HTR-8/SVneo (cell line): ENCODE results near the gene DENND5B.
"Not testable (repeated sequence)": the region's sequence is repeated elsewhere in the genome, so short reads cannot be mapped to it uniquely, and the experiment has no call there.

Experiments used
- DNase-seq: peaks from one replicate; pipeline ENCODE4 v3.0.0; 2011; ENCODE audit warnings: low spot score, mixed read lengths; ENCODE audit not compliant: insufficient read length
- FAIRE-seq: peaks from 2 replicates; lab custom pipeline; 2011; peaks lifted over from hg19 to GRCh38; lab: Jason Lieb, UNC

The DENND5B gene

GRCh38 chr12:31590642-31591379 is at the start of gene DENND5B:
Gene DENND5B (minus strand): TSS chr12:31591136. CDS start chr12:31590832, 304 bp downstream.
- FAIRE-seq (peak; percentile 46), DNase-seq (peak; percentile 58)

GRCh38 chr12:31634620-31635019 is 43.7 kb upstream of the DENND5B start:
- FAIRE-seq (no peak), DNase-seq (no peak)

- no peak for FAIRE-seq
- no peak for DNase-seq
Measured at GRCh38 chr12:31633464-31633863, 42.5 kb upstream of the DENND5B start.

GRCh38 chr12:31631809-31632208 is 40.9 kb upstream of the DENND5B start:
- DNase-seq (no peak), FAIRE-seq (no peak)

- no peak for DNase-seq
- no peak for FAIRE-seq
Measured at GRCh38 chr12:31631023-31631724, 40.2 kb upstream of the DENND5B start.

GRCh38 chr12:31629756-31630732 is 39.1 kb upstream of the DENND5B start:
- DNase-seq (no peak), FAIRE-seq (no peak)

- DNase-seq (no peak), FAIRE-seq (no peak)
Measured at GRCh38 chr12:31627456-31628054, 36.6 kb upstream of the DENND5B start.

GRCh38 chr12:31626270-31626995 is 35.5 kb upstream of the DENND5B start:
- DNase-seq = no peak
- FAIRE-seq = no peak

- FAIRE-seq (no peak), DNase-seq (no peak)
Measured at GRCh38 chr12:31622038-31622437, 31.1 kb upstream of the DENND5B start.

GRCh38 chr12:31620311-31620710 is 29.4 kb upstream of the DENND5B start:
- DNase-seq (no peak), FAIRE-seq (no peak)

GRCh38 chr12:31618228-31619025 is 27.5 kb upstream of the DENND5B start:
- FAIRE-seq (no peak), DNase-seq (peak; percentile 29)

- DNase-seq = no peak
- no peak for FAIRE-seq
Measured at GRCh38 chr12:31612819-31613218, 21.9 kb upstream of the DENND5B start.

GRCh38 chr12:31608299-31608698 is 17.4 kb upstream of the DENND5B start:
- DNase-seq, FAIRE-seq: not testable (repeated sequence)

- no peak for FAIRE-seq
Measured at GRCh38 chr12:31605531-31605930, 14.6 kb upstream of the DENND5B start.

GRCh38 chr12:31603546-31604009 is 12.6 kb upstream of the DENND5B start:
- DNase-seq = no peak
- FAIRE-seq = no peak

More at GRCh38 chr12:31605531-31605930, 14.6 kb upstream of the DENND5B start:
- DNase-seq = no peak

GRCh38 chr12:31600750-31601149 is 9.8 kb upstream of the DENND5B start:
- DNase-seq (no peak), FAIRE-seq (no peak)

- peak; percentile 4 for FAIRE-seq
Measured at GRCh38 chr12:31600252-31600651, 9.3 kb upstream of the DENND5B start.

GRCh38 chr12:31599053-31599452 is 8.1 kb upstream of the DENND5B start:
- FAIRE-seq (no peak), DNase-seq (no peak)

More at GRCh38 chr12:31600252-31600651, 9.3 kb upstream of the DENND5B start:
- DNase-seq = no peak
